CD4-positive, alpha-beta T cell treated with Interleukin-17A for 4 hours (primary cell): Measurements from ENCODE around the gene PUS1.

Experiments used
- DNase-seq: peaks from one replicate; pipeline ENCODE4 v3.0.0-alpha.2; 2020; ENCODE audit warnings: mixed read lengths

The PUS1 gene

DNA sequence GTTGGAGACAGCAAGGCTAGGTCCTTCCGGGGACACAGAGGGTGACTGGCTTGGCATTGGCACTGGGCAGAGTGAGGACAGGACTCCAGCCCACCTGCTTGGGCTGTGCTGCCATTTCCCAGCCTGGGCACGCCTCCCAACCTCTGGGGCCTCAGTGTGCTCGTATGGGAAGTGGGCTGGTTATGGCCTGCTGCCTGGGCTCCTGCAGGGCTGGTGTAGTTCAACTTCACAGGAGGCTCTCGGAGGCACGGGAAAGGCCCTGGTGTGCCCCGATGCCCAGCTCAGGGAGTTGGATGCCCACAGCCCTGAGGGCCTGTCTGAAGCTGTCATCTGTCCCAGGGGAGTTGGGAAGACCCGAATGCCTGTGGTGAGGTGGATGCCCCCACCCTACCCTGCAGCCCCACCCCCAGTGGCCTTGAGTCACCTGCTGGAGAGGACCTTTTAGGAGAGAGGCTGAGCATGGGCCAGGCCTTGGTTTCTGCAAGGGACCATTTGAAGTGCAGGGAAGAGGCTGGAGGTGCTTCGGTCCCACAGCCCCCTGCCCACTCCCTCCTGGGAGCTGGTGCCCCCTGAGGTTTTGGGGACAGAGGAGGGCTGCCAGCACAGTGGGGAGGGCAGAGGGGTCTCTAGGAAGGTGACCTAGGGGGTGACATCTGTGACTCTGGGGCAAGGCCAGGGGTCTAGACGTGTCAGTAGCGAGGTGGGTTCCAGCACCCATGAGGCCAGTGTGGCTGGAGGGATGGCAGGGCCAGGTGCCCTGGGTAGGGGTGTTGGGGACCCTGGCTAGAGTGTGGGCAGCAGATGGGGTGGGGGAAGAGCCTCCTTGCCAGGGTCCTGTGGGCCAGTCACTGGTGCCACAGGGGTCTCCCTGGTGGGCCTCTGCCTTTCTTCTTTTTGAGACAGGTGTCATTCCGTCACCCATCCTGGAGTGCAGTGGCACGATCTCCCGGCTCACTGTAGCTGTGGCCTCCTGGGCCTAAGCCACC lies 25.5 kb upstream of the PUS1 start:
- DNase-seq = no peak

DNA sequence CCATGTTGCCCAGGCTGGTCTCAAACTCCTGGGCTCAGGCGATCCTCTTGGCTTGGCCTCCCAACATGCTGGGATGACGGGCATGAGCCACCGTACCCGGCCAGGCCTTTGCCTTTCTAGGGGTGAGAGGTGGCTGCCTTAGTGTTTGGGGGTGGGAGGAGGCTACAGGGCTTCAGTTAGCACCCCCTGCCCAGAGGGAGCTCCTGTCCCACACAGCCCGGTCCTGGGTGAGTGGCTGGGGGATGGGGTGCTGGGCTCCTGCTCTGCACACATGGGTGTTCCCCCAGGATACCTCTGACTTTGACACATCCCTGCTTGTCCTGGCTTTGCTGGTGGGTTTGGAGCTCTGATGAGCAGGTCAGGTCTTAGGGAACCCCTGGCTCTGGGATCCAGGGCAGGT lies 24.7 kb upstream of the PUS1 start:
- DNase-seq = no peak

DNA sequence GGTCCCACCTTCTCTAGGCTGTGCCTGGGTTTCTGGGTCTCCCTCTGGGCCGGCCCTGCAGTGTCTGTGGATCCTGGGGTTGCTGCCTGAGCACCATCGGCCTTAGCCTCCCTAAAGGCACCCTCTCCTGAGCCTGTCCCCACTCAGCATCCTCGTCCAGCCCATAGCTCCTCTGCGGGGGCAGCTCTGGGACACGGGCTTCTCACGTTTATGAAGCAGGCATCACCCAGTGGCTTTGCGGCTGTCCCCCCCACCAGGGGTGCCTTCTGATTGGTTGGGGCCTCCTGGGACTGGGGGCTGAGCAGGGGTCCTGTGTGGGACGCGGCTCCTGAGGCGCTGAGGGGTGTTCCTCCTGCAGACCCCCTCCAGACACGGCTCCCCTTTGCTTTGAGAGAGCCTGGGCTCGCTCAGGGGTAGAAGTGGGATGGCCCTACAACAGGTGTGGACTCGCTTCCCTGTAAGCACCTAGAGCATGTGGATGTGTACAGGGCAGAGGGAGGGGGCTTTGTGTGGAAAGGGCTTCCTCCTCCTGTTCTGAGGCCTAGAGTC lies 23.9 kb upstream of the PUS1 start:
- no peak for DNase-seq

DNA sequence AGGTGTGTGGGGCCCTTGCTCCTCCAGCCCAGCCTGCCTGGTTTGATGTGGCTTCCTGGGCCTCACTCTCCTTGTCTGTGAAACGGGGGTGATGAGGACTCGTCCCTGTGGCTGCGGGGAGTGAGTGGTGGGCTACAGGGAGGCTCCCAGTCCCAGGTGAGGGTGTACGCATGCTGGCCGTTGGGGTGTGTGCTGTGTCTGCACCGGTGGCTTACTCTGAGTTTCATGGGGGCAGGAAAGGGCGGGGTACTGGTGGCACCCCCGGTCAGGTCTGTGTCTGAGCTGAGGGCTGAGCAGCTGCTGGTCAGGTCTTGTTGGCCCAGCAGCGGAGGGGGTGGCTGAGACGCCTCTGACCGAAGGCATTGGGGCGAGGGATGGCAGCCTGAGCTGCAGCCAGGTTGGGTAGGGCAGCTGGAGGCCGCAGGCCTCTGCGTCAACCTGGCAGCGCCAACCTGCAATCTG lies 23.4 kb upstream of the PUS1 start:
- no peak for DNase-seq

DNA sequence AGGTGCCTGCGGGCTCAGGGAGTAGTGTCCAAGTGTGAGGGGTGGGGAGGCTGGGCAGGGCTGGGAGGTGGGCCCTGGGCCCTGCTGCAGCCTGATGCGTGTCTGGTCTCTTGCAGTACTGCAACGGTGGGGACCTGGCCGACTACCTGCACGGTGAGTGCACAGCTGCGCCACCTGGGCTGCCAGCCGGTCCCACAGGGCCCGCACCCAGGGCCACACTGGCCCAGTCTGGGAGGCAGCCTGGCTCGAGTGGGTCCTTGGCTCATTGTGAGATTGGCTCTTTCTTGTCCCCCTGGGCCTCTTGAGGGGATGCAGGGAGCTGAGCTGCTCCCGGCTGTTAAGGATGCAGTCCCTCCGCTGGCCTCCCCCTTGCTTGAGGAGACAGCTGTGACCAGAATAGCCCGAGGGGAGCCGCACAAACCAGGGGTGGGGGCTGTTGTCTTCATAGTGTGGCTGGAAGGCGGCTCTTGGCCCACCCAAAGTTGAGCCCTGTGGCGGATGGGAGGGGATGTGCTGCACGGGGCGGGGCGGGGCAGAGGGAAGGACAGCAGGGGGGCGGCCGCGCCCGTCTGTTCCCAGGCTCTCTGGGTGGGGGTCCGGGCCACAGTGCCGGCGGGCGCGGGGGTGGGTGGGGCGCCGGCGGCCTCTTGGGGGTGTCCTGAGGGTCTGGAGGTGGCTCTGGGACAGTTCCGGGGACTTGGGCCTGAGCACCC lies 21.5 kb upstream of the PUS1 start:
- no peak for DNase-seq

DNA sequence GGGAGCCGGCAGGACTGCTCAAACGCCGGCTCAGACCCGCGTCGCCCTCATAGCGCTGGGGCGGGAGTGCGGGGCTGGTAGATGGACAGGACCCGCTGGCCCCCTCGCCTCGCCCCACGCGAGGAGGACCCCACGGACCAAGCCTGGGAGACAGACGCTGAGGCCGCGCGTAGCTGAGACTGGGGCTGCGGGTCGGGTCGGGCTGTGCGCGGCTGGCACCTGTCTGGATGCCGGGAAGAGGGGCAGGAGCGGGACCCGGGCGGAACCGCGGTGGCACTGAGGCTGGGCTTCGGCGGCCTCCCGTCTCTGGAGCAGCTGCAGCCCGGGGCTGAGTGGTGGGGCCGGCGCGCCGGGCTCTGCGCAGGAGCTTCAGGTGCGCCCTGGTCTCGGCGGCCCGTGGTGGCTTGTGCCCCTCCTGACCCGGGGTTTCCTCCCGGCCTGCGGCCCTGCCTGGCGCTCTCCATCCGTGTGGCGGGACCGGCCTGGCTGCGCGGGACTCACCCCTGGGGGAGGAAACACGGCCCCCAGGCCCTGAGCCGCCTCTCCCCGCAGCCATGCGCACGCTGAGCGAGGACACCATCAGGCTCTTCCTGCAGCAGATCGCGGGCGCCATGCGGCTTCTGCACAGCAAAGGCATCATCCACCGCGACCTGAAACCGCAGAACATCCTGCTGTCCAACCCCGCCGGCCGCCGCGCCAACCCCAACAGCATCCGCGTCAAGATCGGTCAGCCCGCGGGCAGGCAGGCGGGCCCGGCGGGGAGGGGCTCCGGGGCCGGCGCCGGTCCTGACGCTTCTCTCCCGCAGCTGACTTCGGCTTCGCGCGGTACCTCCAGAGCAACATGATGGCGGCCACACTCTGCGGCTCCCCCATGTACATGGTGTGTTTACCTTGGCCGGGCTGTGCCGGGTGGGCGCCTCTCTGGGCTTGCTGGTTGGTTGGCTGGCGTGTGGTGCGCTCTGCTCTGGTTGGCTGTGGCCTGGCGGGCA lies 20.7 kb upstream of the PUS1 start:
- DNase-seq = no peak

DNA sequence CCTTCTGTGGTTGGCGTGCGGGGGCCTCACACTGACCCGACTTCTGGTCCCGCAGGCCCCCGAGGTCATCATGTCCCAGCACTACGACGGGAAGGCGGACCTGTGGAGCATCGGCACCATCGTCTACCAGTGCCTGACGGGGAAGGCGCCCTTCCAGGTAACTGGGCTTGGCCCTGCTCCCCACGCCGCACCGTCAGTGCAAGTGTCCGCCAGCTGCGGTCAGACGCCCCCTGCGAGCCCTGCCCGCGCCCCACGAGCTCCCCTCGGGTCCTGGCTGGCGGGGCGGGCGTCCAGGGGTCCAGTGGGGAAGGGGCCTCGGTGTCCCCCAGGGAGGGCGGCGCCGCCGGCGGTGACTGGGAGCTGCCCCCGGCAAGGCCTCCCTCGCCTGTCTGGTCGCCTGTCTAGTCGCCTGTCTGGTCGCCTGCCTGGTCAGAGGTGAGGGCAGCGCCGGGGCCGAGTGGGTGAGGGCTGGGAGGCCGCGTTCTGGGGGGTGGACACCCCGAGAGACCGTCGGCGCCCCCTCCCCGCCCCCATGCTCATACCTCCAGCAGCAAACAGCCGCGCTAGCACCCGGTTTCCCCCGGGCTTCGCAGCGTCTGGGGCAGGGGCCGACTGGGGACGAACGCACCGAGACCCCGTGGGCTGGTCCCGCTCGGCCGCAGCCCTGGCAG lies 19.9 kb upstream of the PUS1 start:
- DNase-seq = no peak

DNA sequence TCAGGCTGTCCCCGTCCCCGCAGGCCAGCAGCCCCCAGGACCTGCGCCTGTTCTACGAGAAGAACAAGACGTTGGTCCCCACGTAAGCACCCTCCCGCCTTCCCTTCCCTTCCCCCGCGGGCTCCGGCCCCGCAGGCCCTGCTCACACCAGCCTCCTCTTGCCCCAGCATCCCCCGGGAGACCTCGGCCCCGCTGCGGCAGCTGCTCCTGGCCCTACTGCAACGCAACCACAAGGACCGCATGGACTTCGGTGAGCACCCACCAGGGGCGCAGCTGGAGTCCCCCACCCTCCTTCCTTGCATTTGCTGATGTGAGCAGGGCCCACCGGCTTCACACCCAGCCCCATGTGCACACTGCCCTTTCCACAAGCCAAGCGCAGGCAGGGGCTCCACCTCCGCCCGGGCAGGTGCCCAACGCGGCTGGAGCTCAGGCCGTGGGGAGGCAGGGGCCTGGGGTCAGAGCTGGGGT lies 19.3 kb upstream of the PUS1 start:
- DNase-seq = no peak

DNA sequence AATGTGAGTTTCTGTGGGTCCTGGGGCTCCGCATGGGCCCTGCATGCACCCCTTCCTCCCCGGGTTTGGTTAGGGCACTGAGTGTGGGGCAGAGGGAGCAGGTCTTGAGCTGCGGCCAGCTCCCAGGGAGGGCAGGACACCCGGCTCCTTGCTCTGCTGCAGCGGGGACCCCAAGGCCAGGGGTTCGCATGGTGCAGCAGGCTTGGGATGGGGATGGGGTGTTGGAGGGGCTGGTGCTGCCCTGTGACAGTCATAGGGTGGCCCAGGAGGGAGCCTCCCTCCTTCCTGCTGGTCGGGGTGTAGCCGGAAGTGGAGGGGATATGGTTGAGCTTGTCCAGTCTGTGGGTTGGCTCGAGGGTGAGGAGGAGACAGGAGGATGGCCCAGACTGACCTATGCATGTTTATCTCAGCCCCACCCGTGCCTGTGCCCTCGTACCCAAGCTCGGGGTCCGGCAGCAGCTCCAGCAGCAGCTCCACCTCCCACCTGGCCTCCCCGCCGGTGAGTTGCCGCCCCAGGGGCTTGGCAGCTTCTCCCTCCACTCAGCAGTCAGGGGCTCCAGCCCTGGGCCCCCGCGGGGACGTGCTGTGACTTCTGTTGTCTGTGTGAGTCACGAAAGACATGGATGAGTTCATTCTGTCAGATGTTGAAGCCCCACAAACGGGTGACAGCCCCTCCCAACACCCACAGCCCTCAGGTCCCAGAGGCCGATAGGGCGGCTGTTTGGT lies 18.6 kb upstream of the PUS1 start:
- no peak for DNase-seq

DNA sequence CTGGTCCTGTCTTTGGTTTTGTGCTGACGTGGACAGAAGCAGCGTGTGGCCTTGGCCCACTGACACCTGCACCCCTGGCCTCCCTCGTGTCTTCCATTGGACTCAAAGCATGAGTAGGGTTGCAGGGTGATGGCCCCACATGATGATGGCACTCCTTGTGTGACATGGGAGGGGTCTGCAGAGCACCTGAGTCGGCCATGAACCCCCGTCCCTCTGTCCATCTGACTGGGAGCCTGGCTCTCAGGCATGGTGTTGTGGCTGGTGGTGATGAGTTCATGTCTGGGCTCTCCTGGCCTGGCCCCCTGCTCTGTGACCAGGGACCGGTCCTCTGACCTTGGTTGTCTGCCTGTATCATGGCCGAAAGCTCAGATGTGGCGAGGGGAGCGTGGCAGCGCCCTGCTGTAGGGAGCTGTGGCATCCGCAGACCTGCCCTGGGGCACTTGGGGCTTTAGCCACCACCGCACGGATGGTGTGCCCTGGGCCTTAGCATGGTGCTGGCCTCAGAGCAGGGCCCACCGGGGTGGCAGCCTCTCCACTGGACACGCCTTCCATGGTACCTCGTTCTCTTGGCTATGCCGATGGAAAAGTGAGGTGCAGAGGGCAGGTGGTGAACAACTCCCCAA lies 17.9 kb upstream of the PUS1 start:
- no peak for DNase-seq

DNA sequence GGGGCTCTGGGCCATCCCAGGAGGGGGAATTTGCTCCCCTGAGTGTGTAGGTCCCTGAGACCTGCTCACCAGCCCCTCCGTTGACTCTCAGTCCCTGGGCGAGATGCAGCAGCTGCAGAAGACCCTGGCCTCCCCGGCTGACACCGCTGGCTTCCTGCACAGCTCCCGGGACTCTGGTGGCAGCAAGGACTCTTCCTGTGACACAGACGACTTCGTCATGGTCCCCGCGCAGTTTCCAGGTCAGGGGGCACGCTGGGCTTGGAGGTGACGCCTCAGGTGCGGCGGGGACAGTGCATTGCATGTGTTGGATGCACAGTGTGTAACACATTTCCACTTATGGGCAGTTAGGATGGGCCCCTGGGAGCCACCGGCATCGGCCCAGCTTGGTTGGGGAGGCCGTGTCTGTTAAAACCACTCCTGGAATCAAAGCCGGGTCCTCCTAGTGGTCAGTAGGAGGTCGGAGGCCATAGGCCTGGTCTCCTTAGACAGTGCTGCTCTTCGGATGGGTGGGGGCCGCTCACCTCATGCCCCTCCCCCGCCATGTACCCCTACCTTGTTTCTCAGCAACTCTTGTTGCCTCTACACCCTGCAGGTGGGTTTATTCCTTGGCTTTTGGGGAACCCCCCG lies 17.1 kb upstream of the PUS1 start:
- DNase-seq = no peak

DNA sequence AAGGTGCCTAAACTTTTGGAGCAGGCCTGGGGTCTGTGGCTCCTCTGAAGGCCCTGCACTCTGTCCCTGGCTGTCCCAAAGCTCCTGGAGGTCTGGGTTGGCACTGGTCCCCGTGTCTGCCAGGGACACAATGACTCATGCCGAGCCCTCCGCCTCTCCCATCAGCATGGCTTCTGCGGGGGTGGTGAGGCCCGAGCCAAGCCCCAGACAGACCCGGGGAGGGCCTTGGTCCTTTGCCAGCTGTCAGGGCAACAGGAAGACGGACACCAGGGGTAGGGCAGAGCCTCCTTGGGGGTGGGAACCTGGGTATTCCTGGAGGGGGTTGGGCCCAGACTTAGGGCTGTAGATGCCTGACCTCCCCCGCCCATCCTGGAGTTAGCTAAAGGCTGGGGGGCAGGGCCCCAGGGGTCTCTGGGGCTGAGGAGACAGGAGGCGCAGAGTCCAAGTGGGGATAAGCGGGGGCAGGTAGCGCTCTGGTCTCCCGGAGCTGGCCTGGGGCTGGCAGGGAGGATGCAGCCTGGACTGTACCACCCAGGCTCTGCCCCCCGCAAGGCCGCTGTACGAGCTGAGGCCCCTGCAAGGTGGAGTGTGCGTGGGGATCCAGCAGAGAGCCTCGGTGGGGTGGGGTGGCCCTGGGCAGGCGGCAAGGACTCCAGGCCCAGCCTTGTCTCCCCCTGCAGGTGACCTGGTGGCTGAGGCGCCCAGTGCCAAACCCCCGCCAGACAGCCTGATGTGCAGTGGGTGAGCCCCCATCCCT lies 16.4 kb upstream of the PUS1 start:
- DNase-seq = no peak

DNA sequence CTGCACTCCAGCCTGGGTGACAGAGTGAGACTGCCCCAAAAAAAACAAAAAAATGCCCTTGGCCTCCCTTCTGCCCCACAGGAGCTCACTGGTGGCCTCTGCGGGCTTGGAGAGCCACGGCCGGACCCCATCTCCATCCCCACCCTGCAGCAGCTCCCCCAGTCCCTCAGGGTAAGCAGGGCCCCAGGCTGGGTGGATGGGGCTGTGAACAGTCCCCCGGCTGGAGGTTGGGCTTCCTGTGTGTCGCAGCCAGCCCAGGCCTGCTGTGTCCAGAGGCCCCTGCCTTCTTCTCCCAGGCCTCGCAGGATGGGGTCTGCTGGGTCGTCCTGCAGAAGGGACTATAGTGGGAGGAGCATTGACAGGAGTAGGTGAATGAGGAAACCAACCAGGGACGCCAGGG lies 15.4 kb upstream of the PUS1 start:
- no peak for DNase-seq

DNA sequence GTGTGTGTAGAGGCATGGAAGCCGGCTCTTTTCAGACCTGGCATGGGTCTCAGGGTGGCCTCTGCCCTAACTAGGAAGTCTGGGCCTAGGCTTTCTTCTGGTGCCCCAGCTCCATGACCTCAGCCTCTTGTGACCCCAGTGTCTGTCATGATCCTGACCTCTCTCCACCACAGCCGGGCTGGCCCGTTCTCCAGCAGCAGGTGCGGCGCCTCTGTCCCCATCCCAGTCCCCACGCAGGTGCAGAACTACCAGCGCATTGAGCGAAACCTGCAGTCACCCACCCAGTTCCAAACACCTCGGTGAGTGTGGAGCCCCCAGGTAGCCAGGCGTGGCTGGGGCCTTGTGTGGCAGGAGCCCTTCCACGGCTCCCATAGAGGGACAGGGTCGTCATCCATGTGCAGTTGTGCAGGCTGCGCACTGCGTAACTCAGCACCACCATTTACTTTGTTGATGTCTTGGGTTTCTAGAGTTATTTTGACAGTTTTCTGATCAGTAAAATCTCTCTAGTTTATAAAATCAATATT lies 14.8 kb upstream of the PUS1 start:
- no peak for DNase-seq

DNA sequence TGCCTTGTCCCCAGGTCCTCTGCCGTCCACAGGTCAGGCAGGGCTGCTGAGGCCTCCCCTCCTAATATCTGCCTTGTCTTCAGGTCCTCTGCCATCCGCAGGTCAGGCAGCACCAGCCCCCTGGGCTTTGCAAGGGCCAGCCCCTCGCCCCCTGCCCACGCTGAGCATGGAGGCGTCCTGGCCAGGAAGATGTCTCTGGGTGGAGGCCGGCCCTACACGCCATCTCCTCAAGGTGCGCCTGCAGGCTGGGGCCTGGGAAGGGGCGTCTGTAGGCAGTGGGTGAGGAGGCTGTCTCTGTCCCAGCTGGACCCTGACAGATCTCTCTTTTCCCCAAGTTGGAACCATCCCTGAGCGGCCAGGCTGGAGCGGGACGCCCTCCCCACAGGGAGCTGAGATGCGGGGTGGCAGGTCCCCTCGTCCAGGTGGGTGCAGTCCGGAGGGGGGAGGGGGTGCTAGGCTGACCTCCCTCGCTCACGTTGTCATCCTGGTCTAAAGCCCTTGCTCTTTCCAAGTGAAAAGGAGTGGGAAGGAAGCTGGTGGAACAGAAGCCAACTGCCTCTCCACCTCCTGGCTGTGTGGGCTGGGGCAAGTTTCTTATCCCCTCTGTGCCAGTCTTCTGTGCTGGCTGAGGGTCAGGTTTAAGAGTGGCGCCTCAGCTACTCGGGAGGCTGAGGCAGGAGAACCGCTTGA lies 13.9 kb upstream of the PUS1 start:
- DNase-seq = no peak

DNA sequence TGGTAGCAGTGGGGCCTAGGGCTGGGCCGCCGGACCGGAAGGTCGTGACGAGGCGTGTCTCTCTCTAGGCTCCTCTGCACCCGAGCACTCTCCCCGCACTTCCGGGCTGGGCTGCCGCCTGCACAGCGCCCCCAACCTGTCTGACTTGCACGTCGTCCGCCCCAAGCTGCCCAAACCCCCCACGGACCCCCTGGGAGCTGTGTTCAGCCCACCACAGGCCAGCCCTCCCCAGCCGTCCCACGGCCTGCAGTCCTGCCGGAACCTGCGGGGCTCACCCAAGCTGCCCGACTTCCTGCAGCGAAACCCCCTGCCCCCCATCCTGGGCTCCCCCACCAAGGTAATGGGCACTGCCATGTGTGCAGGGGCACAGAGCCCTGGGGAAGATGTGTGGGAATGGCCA lies 13.3 kb upstream of the PUS1 start:
- DNase-seq = no peak

DNA sequence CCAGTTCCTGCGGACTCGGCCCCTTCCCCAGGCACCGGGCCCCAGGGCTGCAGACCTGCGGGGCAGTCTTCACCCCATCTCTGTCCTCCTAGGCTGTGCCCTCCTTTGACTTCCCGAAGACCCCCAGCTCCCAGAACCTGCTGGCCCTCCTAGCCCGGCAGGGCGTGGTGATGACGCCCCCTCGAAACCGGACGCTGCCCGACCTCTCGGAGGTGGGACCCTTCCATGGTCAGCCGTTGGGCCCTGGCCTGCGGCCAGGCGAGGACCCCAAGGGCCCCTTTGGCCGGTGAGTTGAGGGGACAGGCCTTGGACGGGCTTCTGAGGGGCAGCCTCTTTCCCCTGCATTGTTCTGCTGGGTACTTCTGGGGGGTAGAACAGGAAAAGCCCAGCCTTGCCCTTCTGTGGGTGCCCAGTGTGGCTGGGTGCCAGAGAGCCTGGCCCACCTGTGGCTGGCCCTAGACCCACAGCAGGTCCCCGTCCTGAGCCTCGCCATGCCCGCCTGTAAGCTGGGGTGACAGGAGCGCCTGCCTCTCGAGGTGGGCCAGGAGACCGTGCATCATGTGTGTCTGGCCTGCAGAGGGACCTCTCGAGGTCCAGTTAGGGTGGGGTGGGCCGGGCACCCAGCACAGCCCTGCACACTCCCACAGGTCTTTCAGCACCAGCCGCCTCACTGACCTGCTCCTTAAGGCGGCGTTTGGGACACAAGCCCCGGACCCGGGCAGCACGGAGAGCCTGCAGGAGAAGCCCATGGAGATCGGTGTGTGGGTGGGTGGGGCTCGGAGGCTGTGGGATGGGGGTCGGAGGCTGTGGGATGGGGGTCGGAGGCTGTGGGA lies 12.6 kb upstream of the PUS1 start:
- no peak for DNase-seq
